H7 (cell line): ENCODE data around the gene COLQ. TPM values are rescaled to one million over a fixed set of nuclear protein-coding genes. Genes with fewer than 3 reads are reported as not detected.

Experiments used
- DNase-seq: peaks from one replicate; pipeline ENCODE4 v3.0.0; 2012
- H3K27me3 ChIP-seq: 2 replicates; pipeline ENCODE4 v1.6.0; 2011; ENCODE audit warnings: mild to moderate bottlenecking, low read length; ENCODE audit not compliant: control insufficient read depth, insufficient read depth
- H3K36me3 ChIP-seq: replicated peaks from 2 replicates; pipeline ENCODE4 v1.5.1; 2011; ENCODE audit warnings: low read length; ENCODE audit not compliant: control insufficient read depth, insufficient read depth
- H3K4me3 ChIP-seq: 2 replicates; pipeline ENCODE4 v1.5.1; 2011; ENCODE audit warnings: low read depth, mild to moderate bottlenecking, control low read depth, low read length, moderate library complexity; ENCODE audit not compliant: insufficient read depth
- total RNA-seq: library from RNA; depleted of rRNA; stranded (reverse); fragments of >200 nt; shearing (Covaris generic); gene quantifications from 2 replicates; pipeline ENCODE4 v1.2.3, GENCODE V29; 2014

COLQ gene
- total RNA-seq, 1 experiment from 2014 or later, result 0.52 TPM

DNA sequence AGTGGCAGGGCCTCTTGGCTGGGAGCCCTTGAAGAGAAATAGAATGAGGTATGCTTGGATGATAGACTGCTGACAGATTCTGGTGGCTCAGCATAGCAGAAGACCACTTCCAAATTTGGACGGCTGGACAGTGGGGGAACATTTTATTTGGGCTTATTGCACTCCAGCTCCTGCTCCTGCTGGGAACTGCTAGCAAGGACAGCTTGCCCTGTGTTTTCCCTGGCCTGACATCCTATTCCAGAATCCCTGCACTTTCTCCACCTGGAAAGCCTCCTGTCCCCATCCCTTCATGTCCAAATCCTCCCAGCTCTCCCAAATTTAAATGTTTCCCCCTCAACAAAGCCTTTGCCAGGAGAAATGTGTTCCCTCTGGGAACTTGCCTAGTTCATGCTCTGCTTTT is 9.8 kb upstream of the COLQ start:
- H3K4me3 ChIP-seq, result no peak overlapping the region
- no peaks in the 10 kb centered on the region for H3K27me3 ChIP-seq
- H3K36me3 ChIP-seq, result no peaks in the 10 kb centered on the region
- DNase-seq, result no peak

GRCh38 chr3:15528854-15529537 is 7.5 kb upstream of the COLQ start:
- Histone ChIP-seq H3K4me3 (no peak overlapping the region), H3K36me3 (no peaks in the 10 kb centered on the region), H3K27me3 (no peaks in the 10 kb centered on the region)
- DNase-seq, result no peak

GRCh38 chr3:15527031-15527459 is 5.5 kb upstream of the COLQ start:
- no peaks in the 10 kb centered on the region for H3K36me3 ChIP-seq
- peaks cover 2% of the 10 kb centered on the region for H3K27me3 ChIP-seq
- no peak overlapping the region for H3K4me3 ChIP-seq
- DNase-seq, result peak; percentile 82

GRCh38 chr3:15525790-15526189 is 4.3 kb upstream of the COLQ start:
- Histone ChIP-seq H3K27me3 (peaks cover 2% of the 10 kb centered on the region), H3K4me3 (no peak overlapping the region)

DNA sequence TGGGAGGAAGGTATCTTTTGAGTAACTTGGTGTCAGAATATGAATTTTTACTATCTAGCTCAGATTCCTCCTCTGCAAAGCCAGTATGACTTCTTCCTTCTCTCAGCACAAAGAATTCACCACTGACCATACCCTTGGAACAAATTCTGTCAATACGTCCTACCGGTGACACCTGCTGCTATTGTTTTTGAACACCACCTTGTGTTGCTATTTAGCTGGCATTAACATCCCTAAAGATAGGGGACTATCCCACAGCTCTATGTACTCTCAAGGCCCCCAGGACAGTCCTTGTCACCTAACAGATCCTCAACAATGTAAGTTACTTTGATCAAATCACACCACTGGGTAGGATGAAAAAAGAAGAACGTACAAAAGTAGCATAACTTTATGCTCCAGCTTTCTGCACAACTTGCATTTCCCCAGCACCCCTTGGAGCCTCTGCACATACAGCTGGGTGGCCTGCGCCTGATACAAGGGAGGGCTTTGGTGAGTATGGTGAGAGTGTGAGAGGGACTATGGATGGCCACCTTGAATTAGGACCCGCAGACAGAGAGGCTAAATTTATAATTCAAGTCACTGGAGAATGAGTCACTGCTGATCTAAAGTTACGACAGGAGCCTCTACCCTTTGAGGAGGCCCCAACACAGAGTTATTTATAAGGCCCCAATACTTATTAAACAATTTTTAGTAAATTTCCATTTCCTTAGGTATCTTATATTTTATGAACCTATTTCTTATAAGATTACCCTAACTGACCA is 2.3 kb upstream of the COLQ start:
- Histone ChIP-seq H3K27me3 (peaks cover 2% of the 10 kb centered on the region), H3K36me3 (no peaks in the 10 kb centered on the region), H3K4me3 (no peak overlapping the region)
- peak; percentile 35 for DNase-seq

More at GRCh38 chr3:15525790-15526189, 4.3 kb upstream of the COLQ start:
- no peaks in the 10 kb centered on the region for H3K36me3 ChIP-seq
- DNase-seq, result no peak

GRCh38 chr3:15522016-15522415 is 510 bp upstream of the COLQ start:
- H3K27me3 ChIP-seq, result peaks cover 2% of the 10 kb centered on the region
- no peak for DNase-seq
- no peaks in the 10 kb centered on the region for H3K36me3 ChIP-seq
- H3K4me3 ChIP-seq, result no peak overlapping the region

DNA sequence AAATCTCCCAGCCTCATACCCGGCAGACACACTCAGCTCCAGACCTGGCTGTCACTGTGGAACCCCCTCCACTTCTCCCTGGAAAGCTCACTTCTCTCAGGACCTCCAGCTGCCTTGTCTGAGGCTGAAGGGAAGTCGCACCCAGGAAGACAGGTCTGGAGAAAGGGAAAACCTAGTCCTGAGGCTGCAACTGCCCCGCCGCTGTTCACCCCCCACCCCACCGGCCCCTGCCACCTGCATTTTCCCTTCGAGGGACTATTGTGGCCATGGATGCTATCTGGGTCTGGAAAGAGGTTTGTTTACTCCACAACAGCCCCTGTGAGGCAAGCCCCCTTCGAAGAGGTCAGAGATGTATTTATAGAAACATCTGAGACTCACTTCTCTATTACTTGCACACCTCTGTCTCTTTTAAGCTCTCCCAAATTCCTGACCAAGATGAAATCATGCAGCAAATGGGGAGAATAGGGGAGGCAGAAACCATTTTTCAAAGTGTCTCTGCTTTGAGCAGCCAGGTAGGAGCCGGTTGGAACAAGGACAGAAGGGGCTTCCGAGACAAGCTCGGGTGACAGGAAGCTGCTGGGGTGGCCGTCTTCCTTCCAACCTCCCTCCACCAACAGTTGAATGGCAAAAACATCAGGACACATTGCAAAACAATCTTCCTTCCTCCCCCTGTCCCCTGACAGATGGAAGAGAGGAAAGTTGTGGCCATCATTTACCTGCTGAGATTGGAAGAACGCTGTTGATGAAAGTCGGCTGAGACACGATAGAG is 518 bp downstream of the COLQ start:
- H3K36me3 ChIP-seq, result no peaks in the 10 kb centered on the region
- peak overlapping the region; percentile 27; the same call in 1 of the 2 replicates for H3K4me3 ChIP-seq

DNA sequence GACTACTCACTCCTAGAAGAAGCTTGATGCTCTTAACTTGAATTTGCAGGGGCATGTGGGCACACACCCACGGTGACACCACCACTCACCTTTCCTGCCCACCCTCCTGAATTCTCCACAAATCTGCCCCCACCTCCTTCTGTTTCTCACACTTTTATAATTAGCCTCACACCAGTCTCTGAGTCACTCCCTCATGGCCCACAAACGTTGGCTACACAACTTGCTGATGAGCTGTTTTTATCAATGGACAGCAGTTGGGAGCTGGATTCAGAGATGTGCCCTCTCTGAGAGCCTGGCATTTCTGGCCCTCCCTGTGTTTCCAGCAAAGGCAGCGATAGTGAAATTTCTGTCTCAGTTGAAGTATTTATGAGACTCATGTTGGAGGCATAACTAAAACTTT is 1.3 kb downstream of the COLQ start:
- Histone ChIP-seq H3K36me3 (no peaks in the 10 kb centered on the region), H3K27me3 (peaks cover 2% of the 10 kb centered on the region)

More for the DNA sequence above, 518 bp downstream of the COLQ start:
- no peak for DNase-seq
- H3K27me3 ChIP-seq, result peaks cover 2% of the 10 kb centered on the region

DNA sequence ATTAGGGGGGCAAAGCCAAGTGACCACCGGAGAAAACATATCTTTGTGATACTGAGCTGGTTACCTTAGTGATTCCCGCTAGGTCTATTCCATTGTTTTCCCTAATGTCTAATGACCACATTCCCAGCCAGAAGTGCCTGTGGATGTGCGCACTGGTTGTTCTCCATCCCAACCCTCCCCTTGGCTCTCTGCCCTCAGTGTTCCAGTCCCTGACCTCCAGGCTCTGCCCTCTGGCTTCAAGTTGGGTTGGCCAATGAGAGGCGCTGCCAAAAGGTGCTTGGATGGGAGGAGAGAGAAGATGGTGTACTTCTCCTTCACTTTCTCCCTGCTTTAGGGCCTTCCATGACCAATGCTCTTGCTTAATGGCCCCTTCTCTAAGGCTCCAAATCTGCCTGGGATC is 2.4 kb downstream of the COLQ start:
- DNase-seq, result no peak
- Histone ChIP-seq H3K27me3 (peaks cover 2% of the 10 kb centered on the region), H3K36me3 (no peaks in the 10 kb centered on the region), H3K4me3 (no peak overlapping the region)

More for the DNA sequence above, 1.3 kb downstream of the COLQ start:
- no peak overlapping the region for H3K4me3 ChIP-seq
- DNase-seq, result no peak

- H3K36me3 ChIP-seq, result no peaks in the 10 kb centered on the region
- H3K4me3 ChIP-seq, result no peak overlapping the region
- no peaks in the 10 kb centered on the region for H3K27me3 ChIP-seq
- DNase-seq, result no peak
Measured at GRCh38 chr3:15514663-15515340, 6.7 kb downstream of the COLQ start.

GRCh38 chr3:15513810-15514662 is 7.5 kb downstream of the COLQ start:
- Histone ChIP-seq H3K27me3 (no peaks in the 10 kb centered on the region), H3K36me3 (no peaks in the 10 kb centered on the region), H3K4me3 (no peak overlapping the region)
- no peak for DNase-seq

- no peaks in the 10 kb centered on the region for H3K36me3 ChIP-seq
- no peaks in the 10 kb centered on the region for H3K27me3 ChIP-seq
- no peak for DNase-seq
- no peak overlapping the region for H3K4me3 ChIP-seq
Measured at GRCh38 chr3:15513116-15513515, 8.4 kb downstream of the COLQ start.

- DNase-seq, result no peak
- no peaks in the 10 kb centered on the region for H3K36me3 ChIP-seq
Measured at GRCh38 chr3:15512166-15512565, 9.3 kb downstream of the COLQ start.

More at GRCh38 chr3:15512166-15512565, 9.3 kb downstream of the COLQ start:
- no peak overlapping the region for H3K4me3 ChIP-seq
- no peaks in the 10 kb centered on the region for H3K27me3 ChIP-seq
